ENCODE measurements around the gene CTRL. TPM values are rescaled to one million over a fixed set of nuclear protein-coding genes. Genes with fewer than 3 reads are reported as not detected.

CTRL gene
- total RNA-seq, 1 donor from 2014 or later, result 0.59 TPM

DNA sequence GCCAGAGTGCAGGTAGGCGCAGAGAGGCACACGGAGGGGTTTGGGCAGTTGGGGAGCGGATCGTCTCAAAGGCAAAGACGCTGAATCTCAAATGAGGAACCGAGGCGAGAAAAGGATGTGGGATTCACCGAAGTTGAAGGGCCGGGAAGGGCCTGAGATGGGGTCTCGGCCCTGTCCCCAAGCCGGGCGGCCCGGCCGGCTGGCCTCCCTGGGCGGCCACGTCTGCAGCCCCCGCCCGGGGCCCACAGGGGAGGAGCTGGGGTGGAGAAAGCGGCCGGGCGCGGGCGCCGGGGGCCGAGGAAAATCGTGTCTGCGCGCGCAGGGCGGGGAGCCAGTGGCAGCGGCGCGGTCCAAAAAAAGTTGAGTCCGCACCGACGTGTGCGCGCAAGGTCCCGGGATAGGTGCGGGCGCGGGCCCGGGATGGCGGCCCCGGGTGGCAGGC, 36.3 kb upstream of the CTRL start:
- intact Hi-C loops (cut with DNase I), result no loop called here
- ATAC-seq (peak; percentile 45 to 63), DNase-seq (no peak)
- no peaks in the 10 kb centered on the region for H3K9me3 ChIP-seq
- H3K27me3 ChIP-seq (ENCODE audit: low read depth), result no peaks in the 10 kb centered on the region
- H3K4me3 ChIP-seq, result peak overlapping the region; percentile 94
- peaks cover 52% of the 10 kb centered on the region for H3K4me1 ChIP-seq
- H3K27ac ChIP-seq, result peak overlapping the region; percentile 99
- TF ChIP-seq, protein P1, sequence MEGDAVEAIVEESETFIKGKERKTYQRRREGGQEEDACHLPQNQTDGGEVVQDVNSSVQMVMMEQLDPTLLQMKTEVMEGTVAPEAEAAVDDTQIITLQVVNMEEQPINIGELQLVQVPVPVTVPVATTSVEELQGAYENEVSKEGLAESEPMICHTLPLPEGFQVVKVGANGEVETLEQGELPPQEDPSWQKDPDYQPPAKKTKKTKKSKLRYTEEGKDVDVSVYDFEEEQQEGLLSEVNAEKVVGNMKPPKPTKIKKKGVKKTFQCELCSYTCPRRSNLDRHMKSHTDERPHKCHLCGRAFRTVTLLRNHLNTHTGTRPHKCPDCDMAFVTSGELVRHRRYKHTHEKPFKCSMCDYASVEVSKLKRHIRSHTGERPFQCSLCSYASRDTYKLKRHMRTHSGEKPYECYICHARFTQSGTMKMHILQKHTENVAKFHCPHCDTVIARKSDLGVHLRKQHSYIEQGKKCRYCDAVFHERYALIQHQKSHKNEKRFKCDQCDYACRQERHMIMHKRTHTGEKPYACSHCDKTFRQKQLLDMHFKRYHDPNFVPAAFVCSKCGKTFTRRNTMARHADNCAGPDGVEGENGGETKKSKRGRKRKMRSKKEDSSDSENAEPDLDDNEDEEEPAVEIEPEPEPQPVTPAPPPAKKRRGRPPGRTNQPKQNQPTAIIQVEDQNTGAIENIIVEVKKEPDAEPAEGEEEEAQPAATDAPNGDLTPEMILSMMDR (IDR thresholded peaks at IDR 0.05), result no peak
- H3K36me3 ChIP-seq, result peaks cover 6% of the 10 kb centered on the region

DNA sequence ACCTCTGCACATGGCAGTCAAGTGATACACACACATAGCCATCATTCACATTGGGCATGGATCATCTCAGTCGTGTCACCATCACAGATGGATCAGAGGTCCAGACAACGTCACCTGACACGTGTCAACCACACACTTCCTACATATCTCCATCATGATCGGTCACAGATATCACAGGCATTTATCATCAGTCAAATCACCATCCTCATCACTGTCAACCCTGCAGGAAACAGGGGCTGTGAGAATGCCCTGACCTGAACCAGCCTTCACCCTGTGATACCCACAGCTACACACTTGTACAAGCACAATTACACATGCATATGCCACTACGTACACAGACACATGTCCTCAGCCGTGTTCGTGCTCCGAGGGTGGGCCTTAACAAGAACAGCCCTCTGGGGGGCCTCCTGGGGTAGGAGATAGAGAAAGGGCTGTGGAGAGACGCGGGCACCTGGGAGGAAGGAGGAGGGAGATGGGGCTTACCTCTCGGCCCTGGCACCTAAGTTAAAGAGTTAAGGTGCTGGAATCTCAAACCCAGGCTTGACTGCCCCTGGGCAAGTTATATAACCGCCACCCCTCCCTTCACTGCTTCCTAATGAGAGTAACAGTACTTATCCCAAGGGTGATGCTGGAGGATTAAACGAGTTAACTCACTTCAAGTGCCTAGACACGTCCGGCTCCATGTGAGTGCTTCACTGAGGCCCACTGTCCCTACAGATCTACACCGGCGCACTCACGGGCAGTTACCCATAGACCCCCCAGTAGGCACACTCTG, 35.7 kb upstream of the CTRL start:
- Histone ChIP-seq H3K9me3 (no peaks in the 10 kb centered on the region), H3K36me3 (peaks cover 12% of the 10 kb centered on the region), H3K27ac (peak overlapping the region; percentile 99), H3K4me1 (peaks cover 58% of the 10 kb centered on the region), H3K27me3 (ENCODE audit: low read depth) (no peaks in the 10 kb centered on the region), H3K4me3 (peak overlapping the region; percentile 94)
- intact Hi-C loops (cut with DNase I), result no loop called here
- ATAC-seq, result peak; percentile 11 to 15
- TF ChIP-seq, protein P1 (IDR thresholded peaks at IDR 0.05), result no peak
- DNase-seq, result no peak

DNA sequence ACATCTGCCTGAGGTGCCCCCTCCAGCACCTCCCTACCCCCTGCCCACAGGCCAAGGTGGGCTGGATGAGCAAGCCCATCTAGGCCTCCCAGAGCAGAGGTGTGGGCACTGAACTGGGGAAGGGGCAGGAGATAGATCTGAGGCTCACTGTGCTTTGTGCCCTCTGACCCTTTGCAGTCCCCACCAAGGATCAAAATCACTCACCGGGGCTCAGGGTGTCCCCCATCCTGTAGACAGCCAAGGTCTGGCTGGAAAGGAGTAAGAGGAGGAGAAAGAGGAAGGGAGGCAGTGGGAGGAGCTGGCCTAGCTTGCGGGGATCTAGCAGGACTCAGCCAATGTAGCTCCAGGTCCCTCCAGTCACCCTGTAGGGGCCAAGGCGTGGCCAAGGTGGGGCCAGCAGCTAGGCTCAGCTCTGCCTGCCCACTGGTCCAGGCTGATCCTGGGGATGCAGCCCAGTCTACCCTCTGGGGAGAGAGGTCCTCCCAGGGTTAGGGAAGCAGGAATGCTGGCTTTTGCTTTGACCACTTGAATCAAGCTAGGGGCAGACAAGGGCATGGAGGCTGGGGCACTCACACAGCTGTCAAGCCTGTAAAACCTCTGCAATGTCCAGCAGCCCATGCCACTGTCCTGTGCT, 35.0 kb upstream of the CTRL start:
- DNase-seq, result no peak

DNA sequence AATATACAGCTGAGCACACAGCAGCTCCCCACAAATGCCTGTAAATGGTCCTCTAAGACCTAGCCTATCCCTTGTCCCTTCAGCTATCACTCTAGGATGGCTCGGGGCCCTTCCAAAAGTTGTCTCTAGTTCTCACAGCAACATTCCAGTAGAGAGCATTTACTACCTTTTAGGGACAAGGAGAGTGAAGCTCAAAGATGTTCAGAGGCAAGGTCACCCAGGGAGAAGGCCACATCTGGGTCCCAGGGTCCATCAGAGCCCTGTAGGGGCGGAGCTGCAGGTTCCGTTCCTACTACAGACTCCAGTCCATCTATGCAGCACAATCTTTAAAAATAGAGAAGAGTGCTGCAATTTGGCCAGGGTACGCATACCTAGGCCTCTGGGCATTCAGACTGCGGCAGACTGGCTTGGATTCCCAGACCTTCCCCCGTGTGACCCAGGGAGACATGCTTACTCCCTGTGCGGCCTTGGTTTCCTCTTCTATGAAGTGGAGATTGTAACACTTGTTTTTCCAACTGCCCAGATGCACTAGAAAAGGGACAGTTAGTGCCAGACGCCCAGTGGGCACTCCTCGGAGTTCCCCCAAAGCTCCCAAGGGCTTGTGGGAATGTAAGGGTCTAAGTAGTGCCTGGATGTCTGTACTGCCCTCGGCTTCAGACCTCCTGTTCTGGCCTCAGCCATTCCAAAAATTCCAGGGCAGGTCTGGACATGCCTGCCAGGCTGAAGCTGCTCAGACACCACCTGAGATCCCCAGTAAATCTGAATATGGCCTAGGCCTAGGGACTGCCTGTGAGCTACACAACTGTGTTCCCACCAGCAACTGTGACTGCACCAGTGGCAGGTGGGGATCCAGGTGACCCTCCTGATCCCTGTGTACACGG, 34.2 kb upstream of the CTRL start:
- intact Hi-C loops (cut with DNase I), result no loop called here
- no peak for DNase-seq
- TF ChIP-seq, protein P1 (IDR thresholded peaks at IDR 0.05), result no peak
- Histone ChIP-seq H3K4me3 (peak overlapping the region; percentile 94), H3K27ac (peak overlapping the region; percentile 99), H3K36me3 (peaks cover 26% of the 10 kb centered on the region), H3K9me3 (no peaks in the 10 kb centered on the region), H3K4me1 (peaks cover 72% of the 10 kb centered on the region), H3K27me3 (ENCODE audit: low read depth) (no peaks in the 10 kb centered on the region)
- ATAC-seq, result no peak

More for the DNA sequence above, 35.0 kb upstream of the CTRL start:
- no peaks in the 10 kb centered on the region for H3K27me3 ChIP-seq (ENCODE audit: low read depth)
- peak overlapping the region; percentile 99 for H3K27ac ChIP-seq
- no peaks in the 10 kb centered on the region for H3K9me3 ChIP-seq
- H3K36me3 ChIP-seq, result peaks cover 19% of the 10 kb centered on the region
- H3K4me3 ChIP-seq, result peak overlapping the region; percentile 94
- ATAC-seq, result peak; percentile 19 to 33
- intact Hi-C loops (cut with DNase I), result no loop called here
- peaks cover 65% of the 10 kb centered on the region for H3K4me1 ChIP-seq
- TF ChIP-seq, protein P1 (IDR thresholded peaks at IDR 0.05), result no peak

DNA sequence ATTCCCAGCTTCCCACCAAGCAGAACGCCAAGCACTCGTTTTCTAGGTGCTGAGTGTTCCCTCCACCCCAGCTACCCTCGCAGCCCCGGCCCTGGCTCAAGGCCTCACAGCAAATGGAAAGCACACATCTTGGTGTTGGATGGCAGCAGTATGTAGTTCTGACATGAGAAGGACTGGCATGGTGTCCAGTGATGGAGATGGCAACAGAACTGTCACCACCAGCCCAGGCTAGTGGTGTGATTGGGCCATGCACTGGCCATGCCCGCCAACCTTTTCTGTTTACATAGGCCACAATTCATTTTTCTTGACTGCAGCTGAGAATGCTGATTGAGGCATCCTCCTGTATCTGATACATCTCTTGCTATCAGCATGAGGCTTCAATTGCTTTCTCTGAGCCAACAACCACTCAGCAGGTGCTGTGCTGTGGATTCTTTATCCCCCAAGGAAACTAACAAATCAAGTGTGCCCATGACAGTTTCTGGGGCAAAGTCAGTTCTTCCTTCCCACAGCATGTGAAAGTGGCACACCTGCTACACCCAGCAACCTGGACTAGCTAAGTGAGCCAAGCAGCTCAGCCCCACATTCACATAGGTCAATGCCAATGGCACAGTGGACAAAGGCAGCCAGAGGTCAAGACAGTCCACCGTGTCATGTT, 32.9 kb upstream of the CTRL start:
- intact Hi-C loops (cut with DNase I), result no loop called here
- Histone ChIP-seq H3K27ac (no peak overlapping the region), H3K27me3 (ENCODE audit: low read depth) (no peaks in the 10 kb centered on the region), H3K36me3 (peaks cover 39% of the 10 kb centered on the region), H3K9me3 (no peaks in the 10 kb centered on the region), H3K4me3 (no peak overlapping the region), H3K4me1 (peaks cover 85% of the 10 kb centered on the region)
- DNase-seq, result no peak
- ATAC-seq, result no peak
- TF ChIP-seq, protein P1 (IDR thresholded peaks at IDR 0.05), result no peak
